HG02943 (cell line): ENCODE measurements around the gene FLNB.

ENCODE experiments used
- ATAC-seq: cut with Tn5 transposase; IDR thresholded peaks from one replicate; pipeline ENCODE4 v1.9.1; 2021; ENCODE audit warnings: mild to moderate bottlenecking, low read depth, moderate library complexity; ENCODE audit not compliant: unreplicated experiment

FLNB gene

GRCh38 chr3:58102390-58102750 is 94.1 kb downstream of the FLNB start:
- no peak for ATAC-seq

GRCh38 chr3:58102976-58103451 is 94.8 kb downstream of the FLNB start:
- ATAC-seq = no peak

- ATAC-seq = no peak
Observed at GRCh38 chr3:58104151-58104550, 95.9 kb downstream of the FLNB start.

GRCh38 chr3:58104712-58105111 is 96.5 kb downstream of the FLNB start:
- ATAC-seq = no peak

- ATAC-seq = no peak
Observed at GRCh38 chr3:58105196-58105595, 97.0 kb downstream of the FLNB start.

- ATAC-seq = no peak
Observed at GRCh38 chr3:58106061-58106460, 97.8 kb downstream of the FLNB start.

- no peak for ATAC-seq
Observed at GRCh38 chr3:58106640-58107039, 98.4 kb downstream of the FLNB start.

GRCh38 chr3:58107597-58107996 is 99.4 kb downstream of the FLNB start:
- no peak for ATAC-seq

GRCh38 chr3:58109752-58110151 is 101.5 kb downstream of the FLNB start:
- no peak for ATAC-seq

GRCh38 chr3:58111513-58112184 is 103.4 kb downstream of the FLNB start:
- no peak for ATAC-seq

- ATAC-seq = no peak
Observed at GRCh38 chr3:58112185-58112535, 103.9 kb downstream of the FLNB start.

- no peak for ATAC-seq
Observed at GRCh38 chr3:58115175-58115574, 107.0 kb downstream of the FLNB start.

- ATAC-seq = peak; percentile 67
Observed at GRCh38 chr3:58116161-58116955, 108.1 kb downstream of the FLNB start.

GRCh38 chr3:58116985-58117384 is 108.8 kb downstream of the FLNB start:
- no peak for ATAC-seq

GRCh38 chr3:58117561-58118181 is 109.4 kb downstream of the FLNB start:
- no peak for ATAC-seq

- no peak for ATAC-seq
Observed at GRCh38 chr3:58119186-58119585, 111.0 kb downstream of the FLNB start.

- no peak for ATAC-seq
Observed at GRCh38 chr3:58120075-58120812, 112.0 kb downstream of the FLNB start.

- ATAC-seq = no peak
Observed at GRCh38 chr3:58121183-58121582, 113.0 kb downstream of the FLNB start.

- ATAC-seq = no peak
Observed at GRCh38 chr3:58122936-58123700, 114.9 kb downstream of the FLNB start.

- ATAC-seq = no peak
Observed at GRCh38 chr3:58124387-58124786, 116.2 kb downstream of the FLNB start.
